GF-D8 (cell line): ENCODE measurements around the gene UCHL1.
"Not testable (repeated sequence)": the region's sequence is repeated elsewhere in the genome, so short reads cannot be mapped to it uniquely, and the experiment has no call there.

Source experiments
- DNase-seq: peaks from one replicate; lab custom pipeline; 2025; lab: John Stamatoyannopoulos, UW

The UCHL1 gene

DNA sequence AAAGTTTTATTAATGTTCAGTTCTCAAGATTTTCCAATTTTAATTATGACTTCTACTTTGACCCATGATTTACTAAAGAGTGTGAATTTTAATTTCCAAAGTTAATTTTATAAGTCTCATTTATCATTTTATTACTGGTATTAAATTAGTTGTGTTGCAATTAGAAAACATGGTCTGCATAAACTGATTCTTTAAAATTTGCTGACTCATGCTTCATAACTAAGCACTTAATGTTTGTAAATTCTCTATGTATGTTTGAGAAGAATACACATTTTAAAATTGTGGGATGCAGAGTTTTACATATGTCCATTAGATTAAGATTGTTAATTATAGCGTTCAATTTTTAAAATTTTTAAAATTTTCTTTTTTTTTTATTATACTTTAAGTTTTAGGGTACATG is 20.2 kb upstream of the UCHL1 start:
- no peak for DNase-seq

DNA sequence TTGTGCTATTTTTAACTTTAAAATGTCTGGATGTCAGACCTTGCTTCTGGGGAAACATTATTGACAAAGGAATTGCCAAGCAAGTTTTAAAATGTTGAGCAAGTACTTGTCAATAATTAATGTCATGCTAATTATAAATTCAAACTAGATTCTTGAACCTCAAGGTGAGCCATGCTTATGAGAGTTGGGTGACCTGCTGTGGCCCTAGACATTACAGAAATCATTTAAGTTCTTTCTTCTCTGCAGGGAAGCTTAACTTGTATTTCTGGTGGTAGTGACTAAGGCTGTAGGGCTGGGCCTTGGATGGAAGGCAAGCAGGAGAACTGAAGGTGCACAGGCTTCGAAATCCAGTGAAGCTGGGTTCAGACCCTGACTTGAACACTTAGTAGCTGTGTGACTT is 14.8 kb upstream of the UCHL1 start:
- DNase-seq, result no peak

DNA sequence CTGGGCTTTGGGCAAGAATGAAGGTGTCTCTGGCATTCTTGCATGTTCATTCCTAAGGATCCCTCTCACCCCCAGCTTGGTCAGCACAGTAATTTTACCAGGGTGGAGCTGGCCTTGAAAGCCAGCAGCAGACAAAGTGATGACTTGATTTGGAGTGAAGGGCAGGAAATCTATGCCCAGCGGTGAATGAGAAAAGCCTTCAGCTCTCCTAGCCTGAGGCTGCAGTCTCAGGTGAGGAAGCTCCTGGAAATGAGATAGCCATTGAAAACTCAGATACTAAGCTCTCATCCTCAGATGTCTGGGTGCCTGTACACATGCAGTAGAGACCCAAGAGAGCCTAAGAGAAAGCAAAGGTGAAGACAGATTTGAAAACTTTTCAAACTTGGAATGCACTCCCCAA is 10.7 kb upstream of the UCHL1 start:
- no peak for DNase-seq

DNA sequence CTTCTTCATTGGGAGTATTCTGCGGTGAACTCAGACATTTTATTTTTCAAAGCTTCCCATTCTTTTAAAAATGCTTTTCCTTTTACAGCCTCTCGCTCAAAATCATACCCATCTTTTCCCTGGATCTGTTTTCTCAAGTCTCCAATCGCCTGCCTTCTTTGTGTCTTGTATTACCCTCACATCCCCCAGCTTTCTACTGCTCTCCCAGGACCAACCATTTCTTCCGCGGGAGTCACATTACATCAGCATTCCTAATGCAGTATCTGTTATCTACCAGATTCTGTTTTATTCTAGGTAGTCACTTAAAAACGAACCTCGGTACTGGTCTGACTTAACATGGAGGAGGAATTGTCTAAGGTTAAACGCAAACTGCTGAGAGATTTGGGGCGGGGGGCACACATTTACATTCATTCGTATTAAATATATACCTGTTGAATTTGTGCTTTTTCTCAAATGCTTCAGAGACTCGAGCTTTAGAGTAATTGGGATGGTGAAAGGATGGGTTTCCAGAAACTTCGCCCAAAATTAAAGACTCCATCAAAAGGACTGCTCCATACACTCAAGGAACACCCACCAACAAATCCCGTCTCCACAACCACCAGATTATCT is 493 bp upstream of the UCHL1 start:
- DNase-seq, result no peak

DNA sequence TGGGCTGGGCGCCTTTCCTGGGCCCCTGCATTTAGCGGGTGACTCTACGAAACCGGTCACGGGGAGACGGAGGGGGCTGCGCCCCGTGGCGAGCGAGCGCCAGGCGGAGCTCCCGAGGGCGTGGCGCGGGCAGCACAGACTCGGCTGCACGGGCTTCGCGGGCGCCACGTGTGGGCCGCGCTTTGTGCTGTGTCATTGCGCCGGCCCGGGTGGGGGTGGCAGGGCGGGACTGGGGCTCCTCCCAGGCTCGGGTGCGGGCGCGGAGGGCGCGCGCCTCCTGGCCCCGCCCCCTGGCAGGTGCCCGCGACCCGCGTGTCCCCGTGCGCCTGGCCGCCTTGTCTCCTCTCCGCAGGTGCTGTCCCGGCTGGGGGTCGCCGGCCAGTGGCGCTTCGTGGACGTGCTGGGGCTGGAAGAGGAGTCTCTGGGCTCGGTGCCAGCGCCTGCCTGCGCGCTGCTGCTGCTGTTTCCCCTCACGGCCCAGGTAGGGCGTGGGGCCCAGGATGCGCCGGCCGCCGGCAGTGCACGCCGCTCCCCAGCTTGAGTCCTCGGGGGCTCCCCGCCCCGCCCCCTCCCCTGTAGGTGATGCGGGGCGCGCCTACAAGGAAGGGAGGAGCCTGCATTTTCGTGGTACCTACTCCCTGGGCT is 651 bp downstream of the UCHL1 start:
- DNase-seq, result no peak

DNA sequence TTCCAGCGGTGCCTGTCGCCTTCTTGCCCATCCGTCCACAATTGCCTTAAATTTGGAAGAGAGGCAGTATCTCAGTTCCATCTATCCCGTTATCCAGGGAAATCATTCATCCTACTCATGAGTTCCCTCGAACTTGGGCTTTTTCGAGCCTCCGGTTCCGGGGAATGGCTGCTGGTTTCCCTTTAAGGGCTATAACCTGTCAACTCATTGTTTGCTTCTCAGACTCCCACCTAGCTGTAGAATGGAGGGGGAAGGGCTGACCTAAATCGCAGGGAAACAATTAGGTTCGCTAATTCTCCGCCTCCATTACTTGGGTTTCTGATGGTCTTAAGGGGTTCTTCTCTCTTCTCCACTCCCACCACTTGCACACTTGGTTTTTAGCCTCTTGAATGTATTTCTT is 1.2 kb downstream of the UCHL1 start:
- no peak for DNase-seq

DNA sequence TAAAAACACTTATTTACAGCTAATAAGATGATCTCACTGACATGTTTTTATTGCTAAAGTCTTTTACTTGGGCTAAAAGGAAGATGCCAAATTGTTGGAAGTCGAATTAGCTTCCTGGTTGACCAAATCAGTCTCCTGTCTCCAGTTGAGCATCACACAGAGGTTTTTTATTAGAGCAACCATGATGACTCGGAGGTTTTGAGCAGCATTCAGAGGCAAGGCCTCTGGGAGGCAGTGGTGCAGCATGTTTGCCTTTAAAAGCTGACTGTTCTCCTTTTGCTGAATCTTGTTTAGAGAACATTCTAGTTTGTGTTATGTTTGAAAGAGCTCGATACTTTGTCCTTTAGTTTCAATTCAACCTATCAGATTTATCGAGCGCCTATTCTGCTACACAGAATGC is 2.1 kb downstream of the UCHL1 start:
- DNase-seq, result no peak

DNA sequence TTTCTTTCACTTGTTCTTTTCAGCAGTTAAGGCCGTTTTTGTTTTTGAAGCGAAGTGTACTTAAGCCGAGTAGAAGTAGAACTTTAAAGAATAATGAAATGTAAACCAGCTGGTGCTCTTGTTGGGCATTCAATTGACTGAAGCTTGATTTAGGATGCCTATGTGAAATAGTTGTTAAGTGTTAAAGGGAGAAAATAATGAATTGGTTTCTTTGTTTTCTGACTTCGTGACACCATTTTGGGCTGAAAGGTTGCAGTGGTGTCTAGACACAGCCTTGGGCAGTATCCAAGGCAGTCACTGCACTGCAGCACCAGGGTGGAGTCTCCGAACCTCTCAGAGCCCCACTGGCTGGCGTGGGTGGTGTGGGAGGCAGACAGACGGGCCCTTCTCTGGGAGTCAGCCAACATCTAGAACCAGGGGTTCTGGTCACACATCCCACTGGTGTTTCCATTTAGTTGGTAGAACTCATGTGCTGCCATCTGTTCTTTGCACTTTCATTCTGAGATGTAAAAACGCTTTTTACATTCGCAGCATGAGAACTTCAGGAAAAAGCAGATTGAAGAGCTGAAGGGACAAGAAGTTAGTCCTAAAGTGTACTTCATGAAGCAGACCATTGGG is 3.5 kb downstream of the UCHL1 start:
- no peak for DNase-seq

DNA sequence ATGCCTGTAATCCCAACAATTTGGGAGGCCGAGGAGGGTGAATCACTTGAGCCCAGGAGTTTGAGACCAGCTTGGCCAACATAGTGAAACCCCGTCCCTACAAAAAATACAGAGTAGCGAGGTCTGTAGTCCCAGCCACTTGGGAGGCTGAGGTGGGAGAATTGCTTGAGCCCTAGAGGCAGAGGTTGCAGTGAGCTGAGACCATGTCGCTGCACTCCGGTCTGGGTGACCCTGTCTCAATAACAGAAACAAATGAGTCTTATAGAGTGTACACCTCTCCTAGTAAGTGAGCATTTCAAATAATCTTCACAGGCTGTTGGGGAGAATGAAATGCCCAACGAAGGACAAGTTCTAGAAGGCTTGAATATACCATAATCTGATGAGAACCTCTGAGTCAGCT is 5.5 kb downstream of the UCHL1 start:
- DNase-seq, result no peak

DNA sequence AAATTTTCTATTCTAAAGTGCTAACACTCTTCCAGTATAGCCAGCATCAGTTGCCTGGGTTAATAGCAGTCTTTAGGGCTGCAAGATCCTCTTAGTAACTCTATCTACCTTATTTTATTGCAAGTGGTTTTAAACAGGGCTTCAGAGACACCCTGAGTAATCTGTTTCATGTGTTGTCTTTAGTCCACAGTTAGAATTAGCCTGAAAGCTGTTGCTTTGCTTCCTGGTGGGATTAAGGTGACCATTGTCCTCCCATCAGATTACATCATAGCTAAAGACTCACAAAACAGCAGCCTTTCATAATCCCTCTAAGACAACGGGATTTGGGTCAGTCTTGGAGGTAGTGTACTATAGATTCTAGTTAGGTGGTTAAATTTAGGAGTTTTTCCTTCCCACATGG is 7.5 kb downstream of the UCHL1 start:
- no peak for DNase-seq

DNA sequence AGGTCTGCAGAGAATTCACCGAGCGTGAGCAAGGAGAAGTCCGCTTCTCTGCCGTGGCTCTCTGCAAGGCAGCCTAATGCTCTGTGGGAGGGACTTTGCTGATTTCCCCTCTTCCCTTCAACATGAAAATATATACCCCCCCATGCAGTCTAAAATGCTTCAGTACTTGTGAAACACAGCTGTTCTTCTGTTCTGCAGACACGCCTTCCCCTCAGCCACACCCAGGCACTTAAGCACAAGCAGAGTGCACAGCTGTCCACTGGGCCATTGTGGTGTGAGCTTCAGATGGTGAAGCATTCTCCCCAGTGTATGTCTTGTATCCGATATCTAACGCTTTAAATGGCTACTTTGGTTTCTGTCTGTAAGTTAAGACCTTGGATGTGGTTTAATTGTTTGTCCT is 11.3 kb downstream of the UCHL1 start:
- no peak for DNase-seq

DNA sequence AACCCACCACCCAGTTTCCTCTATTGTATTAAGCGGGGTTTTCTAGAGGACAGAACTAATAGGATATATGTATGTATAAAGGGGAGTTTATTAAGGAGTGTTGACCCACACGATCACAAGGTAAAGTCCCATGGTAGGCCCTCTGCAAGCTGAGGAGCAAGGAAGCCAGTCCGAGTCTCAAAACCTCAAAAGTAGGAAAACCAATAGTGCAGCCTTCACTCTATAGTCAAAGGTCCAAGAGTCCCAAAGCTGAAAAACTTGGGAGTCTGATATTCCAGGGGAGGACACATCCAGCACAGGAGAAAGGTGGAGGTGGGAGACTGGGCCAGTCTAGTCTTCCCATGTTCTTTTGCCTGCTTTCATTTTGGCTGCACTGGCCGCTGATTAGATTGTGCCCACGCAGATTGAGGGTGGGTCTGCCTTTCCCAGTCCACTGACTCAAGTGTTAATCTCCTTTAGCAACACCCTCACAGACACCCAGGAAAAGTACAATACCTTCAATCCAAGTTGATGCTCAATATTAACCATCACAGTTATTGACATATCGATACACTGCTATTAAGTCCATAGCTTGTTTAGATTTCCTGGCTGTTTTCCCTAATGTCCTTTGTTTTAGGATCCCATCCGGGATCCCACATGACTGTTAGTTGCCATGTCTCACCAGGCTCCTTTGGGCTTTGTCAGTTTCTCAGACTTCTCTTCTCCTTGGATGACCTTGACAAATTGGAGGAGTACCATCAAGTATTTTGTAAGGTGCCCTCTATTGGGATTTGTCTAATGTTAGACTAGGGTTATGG is 12.2 kb downstream of the UCHL1 start:
- DNase-seq, result no peak

DNA sequence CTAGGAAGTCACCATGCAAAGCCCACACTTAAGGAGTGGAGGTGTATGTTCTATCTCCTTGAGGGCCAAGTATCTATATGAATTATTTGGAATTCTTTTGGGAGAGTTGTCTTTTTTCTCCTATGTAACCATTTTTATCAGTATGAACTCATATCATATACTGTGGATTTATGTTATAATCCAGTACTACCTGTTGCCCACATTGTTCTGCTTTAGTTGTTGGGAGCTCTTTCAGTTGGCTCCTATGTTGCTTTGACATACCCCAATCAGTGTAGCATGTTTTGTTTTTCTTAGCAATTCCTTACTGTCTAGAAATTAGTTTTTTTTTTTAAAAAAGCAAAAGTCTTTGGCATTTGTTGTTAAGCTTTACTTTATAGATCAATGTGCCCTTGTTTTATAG is 13.0 kb downstream of the UCHL1 start:
- DNase-seq, result no peak

DNA sequence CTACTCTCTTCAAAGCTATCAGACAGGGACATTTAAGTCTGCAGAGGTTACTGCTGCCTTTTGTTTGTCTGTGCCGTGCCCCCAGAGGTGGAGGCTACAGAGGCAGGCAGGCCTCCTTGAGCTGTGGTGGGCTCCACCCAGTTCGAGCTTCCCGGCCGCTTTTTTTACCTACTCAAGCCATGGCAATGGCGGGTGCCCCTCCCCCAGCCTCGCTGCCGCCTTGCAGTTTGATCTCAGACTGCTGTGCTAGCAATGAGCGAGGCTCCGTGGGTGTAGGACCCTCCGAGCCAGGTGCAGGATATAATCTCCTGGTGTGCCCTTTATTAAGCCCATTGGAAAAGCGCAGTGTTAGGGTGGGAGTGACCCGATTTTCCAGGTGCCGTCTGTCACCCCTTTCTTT is 19.2 kb downstream of the UCHL1 start:
- not testable (repeated sequence) for DNase-seq

DNA sequence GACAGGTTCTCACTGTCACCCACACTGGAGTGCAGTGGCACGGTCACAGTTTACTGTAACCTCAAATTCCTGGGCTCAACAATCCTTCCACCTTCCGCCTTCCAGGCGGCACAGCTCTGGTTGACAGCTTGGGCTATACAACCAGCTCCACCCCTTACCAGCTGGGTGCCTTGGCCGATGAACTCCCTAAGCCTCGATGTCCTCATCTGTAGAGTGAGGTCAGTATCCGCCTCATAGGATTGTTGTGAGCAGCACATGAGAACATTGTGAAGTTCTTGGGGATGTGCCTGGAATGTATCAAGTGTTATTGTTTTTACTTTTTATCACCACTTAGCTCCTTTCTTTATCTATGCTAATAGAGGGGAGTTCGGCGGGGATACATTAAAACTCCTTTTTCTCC is 23.3 kb downstream of the UCHL1 start:
- DNase-seq, result no peak

DNA sequence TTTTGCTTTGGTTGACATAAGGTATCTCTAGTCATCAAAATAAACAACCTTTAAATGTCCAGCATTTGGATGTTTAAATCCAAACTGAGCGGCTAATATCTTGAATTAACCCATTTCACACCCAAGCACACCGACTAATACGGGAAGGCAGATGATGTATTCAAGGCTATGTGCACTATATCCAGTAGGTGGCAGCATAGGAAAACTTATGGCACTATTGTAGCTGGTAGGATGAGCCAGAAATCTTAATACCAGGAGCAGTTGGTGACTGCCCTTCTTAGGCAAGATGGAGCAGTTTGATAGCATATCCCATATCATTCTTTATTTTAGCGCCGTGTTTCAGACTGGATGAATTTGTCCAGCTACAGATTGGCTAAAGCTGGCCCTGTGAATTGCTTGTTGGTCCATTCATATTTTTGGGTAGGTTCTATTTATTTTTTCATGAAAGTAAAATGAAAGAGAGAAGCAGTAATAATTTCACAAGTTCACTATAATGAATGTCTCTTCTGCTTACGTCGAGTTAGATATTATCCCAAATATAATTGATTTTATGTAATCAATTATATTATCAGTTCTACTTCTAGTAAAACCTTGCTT is 24.4 kb downstream of the UCHL1 start:
- no peak for DNase-seq

DNA sequence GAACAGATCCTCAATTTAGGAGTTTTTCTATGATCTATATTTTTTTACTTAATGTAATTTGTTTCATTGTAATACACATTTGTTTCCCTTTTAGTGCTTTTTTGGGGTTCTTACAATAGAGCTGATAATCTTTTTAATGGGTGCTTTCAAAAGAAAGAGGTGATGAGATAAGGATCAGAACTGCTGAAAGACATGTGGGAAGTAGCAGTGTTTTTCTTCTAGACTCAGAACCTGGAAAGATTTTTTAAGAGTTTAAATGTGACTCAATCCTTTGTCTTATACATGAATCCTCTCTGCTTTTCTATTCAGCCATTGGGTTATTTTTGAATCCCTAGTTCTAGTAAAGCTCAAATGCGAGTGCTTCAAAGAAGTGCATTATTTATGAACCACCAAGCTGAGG is 25.6 kb downstream of the UCHL1 start:
- DNase-seq, result no peak

DNA sequence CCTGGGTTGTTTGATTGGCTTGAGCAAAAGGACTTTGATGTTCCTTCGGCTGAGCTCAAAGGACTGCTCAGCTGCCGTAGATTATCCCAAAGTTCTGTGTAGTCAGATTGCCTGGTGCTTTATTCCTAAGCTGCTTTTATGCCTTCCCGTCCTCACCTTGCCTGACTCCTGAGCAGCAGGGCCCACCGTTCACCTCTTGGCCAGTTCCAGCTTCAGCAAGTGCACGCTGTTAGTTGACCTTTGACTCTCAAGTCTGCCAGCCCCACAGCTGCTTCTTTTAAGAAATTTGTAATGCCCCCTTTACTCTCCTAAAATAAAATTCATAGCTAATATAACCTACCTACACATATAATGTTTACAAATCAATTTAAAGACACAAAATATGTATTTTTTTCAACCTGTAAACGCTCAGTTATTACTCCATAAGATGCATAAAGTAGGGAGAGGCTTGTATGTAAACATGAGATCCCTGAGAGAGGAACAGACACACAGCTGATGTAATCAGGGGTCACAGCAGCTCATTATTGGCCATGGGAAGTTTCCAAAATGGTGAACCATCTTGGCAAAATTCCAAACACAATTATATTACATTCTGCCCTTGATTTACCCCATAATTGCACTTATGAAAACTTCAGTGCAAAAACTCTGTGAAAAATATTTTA is 28.6 kb downstream of the UCHL1 start:
- DNase-seq, result no peak

DNA sequence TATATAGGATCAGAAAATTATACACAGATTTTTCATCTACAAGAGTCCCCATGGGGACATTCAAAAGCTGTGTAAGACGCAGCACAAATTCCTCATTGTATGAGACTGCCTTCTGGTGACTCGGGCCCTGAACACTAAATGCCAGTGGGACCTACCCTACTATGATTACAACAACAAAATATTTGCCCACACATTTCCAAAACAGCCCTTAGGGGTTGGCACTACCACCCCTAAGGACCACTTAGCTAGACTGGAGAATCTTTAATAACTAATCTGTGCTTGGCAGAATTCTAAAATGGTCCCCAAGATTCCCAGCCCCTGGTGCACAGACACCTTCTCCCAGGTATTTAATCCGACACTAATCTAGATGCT is 29.1 kb downstream of the UCHL1 start:
- DNase-seq, result no peak

DNA sequence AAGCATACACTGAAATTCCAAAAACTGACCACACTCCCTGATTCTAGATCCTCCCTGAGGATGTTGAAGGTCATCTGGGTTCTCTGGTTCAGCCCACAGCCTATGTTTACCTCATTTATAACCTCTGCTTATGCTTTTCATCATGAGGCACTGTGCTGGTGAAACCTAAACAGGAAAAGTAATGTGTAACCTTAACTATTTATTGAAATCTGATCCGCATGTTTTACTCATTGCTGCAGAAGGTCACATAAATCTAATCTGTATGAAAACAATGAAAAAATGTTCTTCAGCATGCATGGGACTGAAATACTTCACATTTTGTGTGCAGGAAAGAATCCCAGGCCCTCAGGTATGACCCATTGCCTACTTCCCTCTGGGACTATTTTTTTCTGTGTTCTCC is 30.3 kb downstream of the UCHL1 start:
- no peak for DNase-seq

DNA sequence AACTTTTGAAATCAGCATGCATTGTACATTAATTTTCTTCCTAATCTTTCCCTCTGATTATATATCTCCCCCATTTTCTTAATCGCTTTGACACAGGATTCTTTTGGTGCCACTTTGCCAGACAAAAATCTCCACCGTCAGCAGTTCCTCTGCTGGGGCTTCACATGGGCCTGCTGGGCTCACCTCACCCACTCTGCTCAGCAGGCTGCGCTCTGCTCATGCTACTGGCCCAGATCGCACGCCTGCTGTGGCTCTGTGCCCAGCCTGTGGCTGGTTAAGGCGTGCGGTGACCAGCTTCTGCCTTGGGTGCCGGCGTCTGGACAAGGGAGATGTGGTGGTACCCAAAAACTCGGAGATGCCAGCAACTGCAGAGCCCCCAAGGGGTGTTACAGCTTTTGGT is 31.1 kb downstream of the UCHL1 start:
- no peak for DNase-seq

DNA sequence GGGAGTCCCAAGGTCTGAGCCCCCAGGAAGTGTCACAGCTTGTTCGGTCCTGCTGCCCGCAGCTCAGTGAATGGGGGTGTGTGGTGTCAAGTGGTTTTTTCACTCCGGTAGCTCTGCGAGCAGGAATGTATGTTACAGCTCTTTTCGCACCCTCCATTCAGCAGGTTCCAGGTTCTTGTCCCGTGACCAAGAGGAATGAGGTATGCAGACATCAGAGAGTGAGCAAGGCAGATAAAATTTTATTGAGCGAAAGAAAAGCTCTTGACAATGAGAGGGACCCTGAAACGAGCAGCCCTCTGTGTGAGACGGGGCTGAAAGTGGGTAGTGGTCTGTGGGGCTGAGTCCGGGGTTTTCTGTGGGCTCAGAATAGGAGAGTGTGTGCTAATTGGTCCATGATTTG is 31.5 kb downstream of the UCHL1 start:
- no peak for DNase-seq
